ENCODE measurements around the gene RPS6KA5. TPM values are rescaled to one million over a fixed set of nuclear protein-coding genes. Genes with fewer than 3 reads are reported as not detected.
A peak's percentile ranks its signal among the peaks of the same experiment; 100 is the strongest.

The RPS6KA5 gene
- polyA plus RNA-seq, 2 of the 4 experiments (the other 2 are of a cell fraction), result 2.2 to 4.1 TPM

GRCh38 chr14:91063119-91063518 lies 2.7 kb upstream of the RPS6KA5 start (continued):
- TF ChIP-seq, protein P1, sequence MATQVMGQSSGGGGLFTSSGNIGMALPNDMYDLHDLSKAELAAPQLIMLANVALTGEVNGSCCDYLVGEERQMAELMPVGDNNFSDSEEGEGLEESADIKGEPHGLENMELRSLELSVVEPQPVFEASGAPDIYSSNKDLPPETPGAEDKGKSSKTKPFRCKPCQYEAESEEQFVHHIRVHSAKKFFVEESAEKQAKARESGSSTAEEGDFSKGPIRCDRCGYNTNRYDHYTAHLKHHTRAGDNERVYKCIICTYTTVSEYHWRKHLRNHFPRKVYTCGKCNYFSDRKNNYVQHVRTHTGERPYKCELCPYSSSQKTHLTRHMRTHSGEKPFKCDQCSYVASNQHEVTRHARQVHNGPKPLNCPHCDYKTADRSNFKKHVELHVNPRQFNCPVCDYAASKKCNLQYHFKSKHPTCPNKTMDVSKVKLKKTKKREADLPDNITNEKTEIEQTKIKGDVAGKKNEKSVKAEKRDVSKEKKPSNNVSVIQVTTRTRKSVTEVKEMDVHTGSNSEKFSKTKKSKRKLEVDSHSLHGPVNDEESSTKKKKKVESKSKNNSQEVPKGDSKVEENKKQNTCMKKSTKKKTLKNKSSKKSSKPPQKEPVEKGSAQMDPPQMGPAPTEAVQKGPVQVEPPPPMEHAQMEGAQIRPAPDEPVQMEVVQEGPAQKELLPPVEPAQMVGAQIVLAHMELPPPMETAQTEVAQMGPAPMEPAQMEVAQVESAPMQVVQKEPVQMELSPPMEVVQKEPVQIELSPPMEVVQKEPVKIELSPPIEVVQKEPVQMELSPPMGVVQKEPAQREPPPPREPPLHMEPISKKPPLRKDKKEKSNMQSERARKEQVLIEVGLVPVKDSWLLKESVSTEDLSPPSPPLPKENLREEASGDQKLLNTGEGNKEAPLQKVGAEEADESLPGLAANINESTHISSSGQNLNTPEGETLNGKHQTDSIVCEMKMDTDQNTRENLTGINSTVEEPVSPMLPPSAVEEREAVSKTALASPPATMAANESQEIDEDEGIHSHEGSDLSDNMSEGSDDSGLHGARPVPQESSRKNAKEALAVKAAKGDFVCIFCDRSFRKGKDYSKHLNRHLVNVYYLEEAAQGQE (IDR thresholded peaks at IDR 0.05), result no peak
- no peak for TF ChIP-seq RFX5 (IDR thresholded peaks at IDR 0.05)
- no peak for TF ChIP-seq ELK1 (IDR thresholded peaks at IDR 0.05; ENCODE audit: low read depth, low read length)
- TF ChIP-seq E2F6 (IDR thresholded peaks at IDR 0.05; ENCODE audit: borderline replicate concordance, low read depth), result no peak
- TF ChIP-seq RCOR1 (IDR thresholded peaks at IDR 0.05; ENCODE audit: low read depth, low read length), result no peak
- no peak for TF ChIP-seq TP53 (CRISPR knock-in tag; IDR thresholded peaks at IDR 0.05)

DNA sequence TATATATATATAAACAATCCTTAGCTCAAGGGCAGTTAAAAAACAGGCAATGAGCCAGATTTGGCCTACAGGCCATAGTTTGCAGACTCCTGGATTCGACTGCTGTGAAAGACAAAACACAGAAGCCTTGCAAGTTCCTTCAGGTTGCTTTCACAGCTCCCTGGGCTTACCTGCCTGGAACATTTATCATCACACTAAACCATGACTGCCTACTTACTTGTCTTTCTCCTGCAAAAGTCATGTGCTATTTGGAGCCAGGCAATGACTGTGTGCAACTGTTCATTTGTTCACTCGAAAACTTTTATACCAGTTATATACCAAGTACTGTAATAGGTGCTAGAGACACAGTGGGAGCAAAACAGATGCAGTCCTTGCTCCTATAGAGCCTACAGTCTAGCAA lies 2.2 kb upstream of the RPS6KA5 start:
- H3K9me3 ChIP-seq, result no peaks in the 10 kb centered on the region
- DNase-seq (ENCODE audit: low read depth in 1 of 2, low spot score in 1 of 2) (no peak), ATAC-seq (no peak), FAIRE-seq (no peak)
- H3K4me3 ChIP-seq, result no peak overlapping the region
- no peak for TF ChIP-seq EHF (CRISPR knock-in tag; IDR thresholded peaks at IDR 0.05)
- POLR2A ChIA-PET, result no interaction called here
- no peak overlapping the region for H3K4me2 ChIP-seq
- peaks cover 22% of the 10 kb centered on the region for H3K4me1 ChIP-seq
- no peak overlapping the region for H3K27ac ChIP-seq
- WGBS (ENCODE audit: missing lambda C conversion rate), result 66% methylated on average over 2 of the region's 2 CpGs
- CTCF ChIA-PET, result interaction anchor here (0.6 to 5.1 kb wide), 3 partner anchors 10 to 159 kb away, joined by 3 to 25 read pairs (median 5); no protein-coding TSS in a partner anchor

GRCh38 chr14:91061056-91061887 lies 831 bp upstream of the RPS6KA5 start:
- no peak for FAIRE-seq
- H3K4me2 ChIP-seq, result peak overlapping the region; percentile 82
- H3K4me1 ChIP-seq, result peaks cover 22% of the 10 kb centered on the region
- no peak for DNase-seq (ENCODE audit: low read depth in 1 of 2, low spot score in 1 of 2)
- WGBS (ENCODE audit: missing lambda C conversion rate), result 12% methylated on average over 23 of the region's 26 CpGs
- peak overlapping the region; percentile 43 for H3K4me3 ChIP-seq
- peak overlapping the region; percentile 8 to 69; a peak in 4 of 6 replicates for H3K27ac ChIP-seq
- no peak for ATAC-seq
- ChIA-PET POLR2A (interaction anchor here (0.6 to 2.0 kb wide), 4 partner anchors 17 to 112 kb away, joined by 3 to 13 read pairs (median 6); partner anchors contain the start of gene DGLUCY), CTCF (interaction anchor here (1.2 to 5.1 kb wide), 6 partner anchors 11 to 158 kb away, joined by 3 to 25 read pairs (median 6); no protein-coding TSS in a partner anchor)
- H3K9me3 ChIP-seq, result no peaks in the 10 kb centered on the region
- TF ChIP-seq ZC3H11A (IDR thresholded peaks at IDR 0.05), result no peak
- peak; percentile 94 for TF ChIP-seq PBX3 (IDR thresholded peaks at IDR 0.05)
- no peak for TF ChIP-seq HOXA7 (CRISPR knock-in tag; IDR thresholded peaks at IDR 0.05)
- TF ChIP-seq NPAS2 (CRISPR knock-in tag; IDR thresholded peaks at IDR 0.05; ENCODE audit: borderline replicate concordance), result no peak
- no peak for TF ChIP-seq TP53 (CRISPR knock-in tag; IDR thresholded peaks at IDR 0.05)
- 0 out of 2 replicates have a peak, but pooled peaks have one; percentile 45 for TF ChIP-seq RARB (CRISPR knock-in tag; IDR thresholded peaks at IDR 0.05)
- 0 out of 2 replicates have a peak, but pooled peaks have one; percentile 56 for TF ChIP-seq ATOH8 (CRISPR knock-in tag; IDR thresholded peaks at IDR 0.05; ENCODE audit: low read depth)
- TF ChIP-seq CEBPB (IDR thresholded peaks at IDR 0.05), result no peak
- TF ChIP-seq ZSCAN20 (CRISPR knock-in tag; IDR thresholded peaks at IDR 0.05), result no peak
- TF ChIP-seq, protein P2, sequence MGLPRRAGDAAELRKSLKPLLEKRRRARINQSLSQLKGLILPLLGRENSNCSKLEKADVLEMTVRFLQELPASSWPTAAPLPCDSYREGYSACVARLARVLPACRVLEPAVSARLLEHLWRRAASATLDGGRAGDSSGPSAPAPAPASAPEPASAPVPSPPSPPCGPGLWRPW (IDR thresholded peaks at IDR 0.05), result no peak
- TF ChIP-seq BHLHE40 (IDR thresholded peaks at IDR 0.05; ENCODE audit: low read depth, low read length), result no peak
- TF ChIP-seq RNF2 (IDR thresholded peaks at IDR 0.05; ENCODE audit: borderline replicate concordance, low read depth), result no peak
- TF ChIP-seq MAFK (IDR thresholded peaks at IDR 0.05; ENCODE audit: partially characterized antibody), result no peak
- no peak for TF ChIP-seq RCOR1 (IDR thresholded peaks at IDR 0.05; ENCODE audit: low read depth, low read length)
- TF ChIP-seq HEYL (CRISPR knock-in tag; IDR thresholded peaks at IDR 0.05), result no peak
- TF ChIP-seq, protein P1 (IDR thresholded peaks at IDR 0.05), result no peak
